IMR-90 (cell line): ENCODE measurements around the gene PRELID3B.

ENCODE experiments used
- BHLHE40 ChIP-seq: fragments of 150-350 bp; IDR thresholded peaks from 2 replicates; pipeline ENCODE4 v1.6.1; 2016; ENCODE audit warnings: mild to moderate bottlenecking, low read depth, low read length
- NFE2L2 ChIP-seq: fragments of 150-350 bp; IDR thresholded peaks from 2 replicates; pipeline ENCODE4 v1.6.1; 2016; ENCODE audit warnings: low read depth, mild to moderate bottlenecking, low read length
- POLR2A ChIP-seq: IDR thresholded peaks from 2 replicates; pipeline ENCODE4 v1.6.1; 2012; ENCODE audit warnings: mild to moderate bottlenecking, low read depth, low read length
- RAD21 ChIP-seq: IDR thresholded peaks from 2 replicates; pipeline ENCODE4 v1.6.1; 2012; ENCODE audit warnings: low read length, improper control_type of control experiment
- TF ChIP-seq, protein P1 (sequence below): conservative IDR thresholded peaks from 2 replicates; pipeline ENCODE4 v1.5.1; 2012; ENCODE audit warnings: mild to moderate bottlenecking, low read depth, low read length, improper control_type of control experiment
- TF ChIP-seq, protein P2 (sequence below): fragments of 150-350 bp; IDR thresholded peaks from 2 replicates; pipeline ENCODE4 v1.6.1; 2016; ENCODE audit warnings: low read depth, mild to moderate bottlenecking, low read length, moderate library complexity, borderline replicate concordance

DNA sequence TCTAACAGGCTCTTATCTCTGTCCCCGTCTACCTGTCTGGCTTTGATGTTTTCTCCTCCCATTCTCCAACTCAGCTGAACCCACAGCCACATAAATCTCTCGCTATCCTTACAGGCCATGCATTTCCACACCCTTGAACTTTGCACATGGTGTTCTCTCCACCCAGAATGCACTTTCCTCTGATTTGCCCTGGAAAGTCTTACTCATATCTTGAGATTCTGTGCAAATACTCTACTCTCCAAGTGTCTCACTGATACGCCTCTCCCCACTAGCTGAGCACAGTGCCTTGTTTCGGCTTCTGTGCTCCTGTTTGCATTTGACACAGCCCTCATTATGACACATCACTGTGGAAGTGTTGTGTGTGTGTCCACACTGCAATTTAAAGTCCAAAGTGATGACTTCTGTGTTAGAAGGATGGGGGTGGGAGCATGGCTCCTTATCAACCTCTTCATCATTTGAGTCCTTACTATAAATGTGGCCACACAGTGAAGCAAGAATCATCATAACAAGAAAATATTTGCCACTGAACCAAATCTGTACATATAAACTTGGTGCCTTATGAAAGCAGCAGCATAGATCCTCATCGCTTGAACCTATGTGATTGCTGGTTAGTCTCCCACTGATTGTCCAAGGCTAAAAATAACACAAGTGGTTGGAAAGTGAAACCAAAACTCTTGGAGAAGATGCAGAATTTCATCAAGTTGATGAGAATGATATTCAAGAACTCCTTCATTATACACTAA lies 5.5 kb upstream of the PRELID3B start:
- no peak for TF ChIP-seq RAD21
- TF ChIP-seq, protein P1, sequence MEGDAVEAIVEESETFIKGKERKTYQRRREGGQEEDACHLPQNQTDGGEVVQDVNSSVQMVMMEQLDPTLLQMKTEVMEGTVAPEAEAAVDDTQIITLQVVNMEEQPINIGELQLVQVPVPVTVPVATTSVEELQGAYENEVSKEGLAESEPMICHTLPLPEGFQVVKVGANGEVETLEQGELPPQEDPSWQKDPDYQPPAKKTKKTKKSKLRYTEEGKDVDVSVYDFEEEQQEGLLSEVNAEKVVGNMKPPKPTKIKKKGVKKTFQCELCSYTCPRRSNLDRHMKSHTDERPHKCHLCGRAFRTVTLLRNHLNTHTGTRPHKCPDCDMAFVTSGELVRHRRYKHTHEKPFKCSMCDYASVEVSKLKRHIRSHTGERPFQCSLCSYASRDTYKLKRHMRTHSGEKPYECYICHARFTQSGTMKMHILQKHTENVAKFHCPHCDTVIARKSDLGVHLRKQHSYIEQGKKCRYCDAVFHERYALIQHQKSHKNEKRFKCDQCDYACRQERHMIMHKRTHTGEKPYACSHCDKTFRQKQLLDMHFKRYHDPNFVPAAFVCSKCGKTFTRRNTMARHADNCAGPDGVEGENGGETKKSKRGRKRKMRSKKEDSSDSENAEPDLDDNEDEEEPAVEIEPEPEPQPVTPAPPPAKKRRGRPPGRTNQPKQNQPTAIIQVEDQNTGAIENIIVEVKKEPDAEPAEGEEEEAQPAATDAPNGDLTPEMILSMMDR: no peak
- no peak for TF ChIP-seq POLR2A
- TF ChIP-seq NFE2L2: no peak
- TF ChIP-seq BHLHE40: no peak
- TF ChIP-seq, protein P2, sequence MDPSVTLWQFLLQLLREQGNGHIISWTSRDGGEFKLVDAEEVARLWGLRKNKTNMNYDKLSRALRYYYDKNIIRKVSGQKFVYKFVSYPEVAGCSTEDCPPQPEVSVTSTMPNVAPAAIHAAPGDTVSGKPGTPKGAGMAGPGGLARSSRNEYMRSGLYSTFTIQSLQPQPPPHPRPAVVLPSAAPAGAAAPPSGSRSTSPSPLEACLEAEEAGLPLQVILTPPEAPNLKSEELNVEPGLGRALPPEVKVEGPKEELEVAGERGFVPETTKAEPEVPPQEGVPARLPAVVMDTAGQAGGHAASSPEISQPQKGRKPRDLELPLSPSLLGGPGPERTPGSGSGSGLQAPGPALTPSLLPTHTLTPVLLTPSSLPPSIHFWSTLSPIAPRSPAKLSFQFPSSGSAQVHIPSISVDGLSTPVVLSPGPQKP: no peak
